ENCODE results near the gene NXF1.
A peak's percentile ranks its signal among the peaks of the same experiment; 100 is the strongest.

NXF1 gene

GRCh38 chr11:62794201-62794775, 11.0 kb downstream of the NXF1 start:
- no peak for DNase-seq (ENCODE audit: low read depth, low spot score)
- TF ChIP-seq, protein P1, sequence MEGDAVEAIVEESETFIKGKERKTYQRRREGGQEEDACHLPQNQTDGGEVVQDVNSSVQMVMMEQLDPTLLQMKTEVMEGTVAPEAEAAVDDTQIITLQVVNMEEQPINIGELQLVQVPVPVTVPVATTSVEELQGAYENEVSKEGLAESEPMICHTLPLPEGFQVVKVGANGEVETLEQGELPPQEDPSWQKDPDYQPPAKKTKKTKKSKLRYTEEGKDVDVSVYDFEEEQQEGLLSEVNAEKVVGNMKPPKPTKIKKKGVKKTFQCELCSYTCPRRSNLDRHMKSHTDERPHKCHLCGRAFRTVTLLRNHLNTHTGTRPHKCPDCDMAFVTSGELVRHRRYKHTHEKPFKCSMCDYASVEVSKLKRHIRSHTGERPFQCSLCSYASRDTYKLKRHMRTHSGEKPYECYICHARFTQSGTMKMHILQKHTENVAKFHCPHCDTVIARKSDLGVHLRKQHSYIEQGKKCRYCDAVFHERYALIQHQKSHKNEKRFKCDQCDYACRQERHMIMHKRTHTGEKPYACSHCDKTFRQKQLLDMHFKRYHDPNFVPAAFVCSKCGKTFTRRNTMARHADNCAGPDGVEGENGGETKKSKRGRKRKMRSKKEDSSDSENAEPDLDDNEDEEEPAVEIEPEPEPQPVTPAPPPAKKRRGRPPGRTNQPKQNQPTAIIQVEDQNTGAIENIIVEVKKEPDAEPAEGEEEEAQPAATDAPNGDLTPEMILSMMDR (IDR thresholded peaks at IDR 0.05; ENCODE audit: low read depth, low read length) = no peak
- no peak overlapping the region for H3K4me3 ChIP-seq (ENCODE audit: low read depth, low read length)
- in situ Hi-C loops (cut with HindIII; ENCODE audit: low sequenced_read_pairs) = no loop called here

GRCh38 chr11:62792202-62792575, 13.1 kb downstream of the NXF1 start:
- no peak overlapping the region for H3K4me3 ChIP-seq (ENCODE audit: low read depth, low read length)
- in situ Hi-C loops (cut with HindIII; ENCODE audit: low sequenced_read_pairs) = no loop called here
- no peak for DNase-seq (ENCODE audit: low read depth, low spot score)
- TF ChIP-seq, protein P1 (IDR thresholded peaks at IDR 0.05; ENCODE audit: low read depth, low read length) = no peak

DNA sequence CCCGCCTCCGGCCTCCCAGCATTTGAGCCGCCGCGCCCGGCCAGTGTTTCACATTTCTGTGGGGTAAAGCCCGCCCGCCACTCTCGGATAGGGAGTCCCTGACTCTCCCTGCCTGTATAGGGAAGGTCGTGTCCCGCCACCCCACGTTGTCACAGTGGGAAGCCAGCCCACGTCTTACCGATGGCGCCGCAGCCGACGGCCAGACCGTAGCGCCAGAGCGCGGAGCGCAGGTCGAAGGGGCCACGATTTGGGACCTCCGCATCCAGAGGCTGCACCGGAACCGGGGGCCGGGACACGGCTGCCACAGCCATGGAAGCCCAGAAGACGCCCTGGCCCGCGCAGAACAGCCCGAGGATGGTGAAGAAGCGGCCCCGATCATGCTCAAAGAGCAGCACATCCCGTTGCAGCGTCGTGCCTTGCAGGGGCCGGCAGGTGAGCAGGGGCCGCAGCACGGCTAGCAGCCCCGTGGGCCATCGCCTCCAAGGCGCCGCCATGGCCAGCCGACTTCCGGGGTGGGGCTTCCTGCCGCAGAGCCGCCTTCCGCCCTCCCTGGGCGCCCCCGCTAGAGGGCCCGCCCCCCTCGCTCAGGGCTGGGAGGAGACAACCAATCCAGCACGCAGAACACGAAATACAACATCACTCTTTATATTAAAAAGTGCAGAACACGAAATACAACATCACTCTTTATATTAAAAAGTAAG, 13.6 kb downstream of the NXF1 start, which contains the start of gene TMEM223:
Gene TMEM223 (minus strand): TSS at position 506 of the 701 bp plus-strand sequence. CDS start 12 bp downstream, at position 494.
- DNase-seq (ENCODE audit: low read depth, low spot score) = peak; percentile 82
- peak within 1 kb of the TSS; percentile 93 for H3K4me3 ChIP-seq (ENCODE audit: low read depth, low read length)
- in situ Hi-C loops (cut with HindIII; ENCODE audit: low sequenced_read_pairs) = no loop called here
- TF ChIP-seq, protein P1 (IDR thresholded peaks at IDR 0.05; ENCODE audit: low read depth, low read length) = no peak

GRCh38 chr11:62789576-62789975, 15.7 kb downstream of the NXF1 start:
- no peak for DNase-seq (ENCODE audit: low read depth, low spot score)
- H3K4me3 ChIP-seq (ENCODE audit: low read depth, low read length) = no peak overlapping the region
- TF ChIP-seq, protein P1 (IDR thresholded peaks at IDR 0.05; ENCODE audit: low read depth, low read length) = no peak
- in situ Hi-C loops (cut with HindIII; ENCODE audit: low sequenced_read_pairs) = no loop called here

DNA sequence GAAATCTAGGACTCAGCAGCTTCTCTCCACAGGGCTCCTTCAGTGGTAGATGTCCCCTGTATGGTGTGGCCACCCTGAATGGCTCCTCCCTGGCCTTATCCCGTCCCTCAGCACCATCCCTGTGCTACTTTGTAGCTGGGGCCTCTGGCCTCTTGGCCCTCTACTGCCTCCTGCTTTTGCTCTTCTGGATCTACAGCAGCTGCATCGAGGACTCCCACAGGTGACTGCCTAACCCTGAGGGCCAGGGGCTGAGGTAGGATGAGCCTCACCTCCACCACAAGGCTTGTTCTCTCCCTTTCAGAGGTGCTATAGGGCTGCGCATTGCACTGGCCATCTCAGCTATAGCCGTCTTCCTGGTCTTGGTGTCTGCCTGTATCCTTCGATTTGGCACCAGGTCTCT, 16.2 kb downstream of the NXF1 start:
- DNase-seq (ENCODE audit: low read depth, low spot score) = no peak
- in situ Hi-C loops (cut with HindIII; ENCODE audit: low sequenced_read_pairs) = no loop called here
- H3K4me3 ChIP-seq (ENCODE audit: low read depth, low read length) = no peak overlapping the region
- TF ChIP-seq, protein P1 (IDR thresholded peaks at IDR 0.05; ENCODE audit: low read depth, low read length) = no peak

GRCh38 chr11:62787005-62787759, 18.1 kb downstream of the NXF1 start, which contains the start of gene TMEM179B:
TMEM179B (plus strand) TSS chr11:62787402; CDS start chr11:62787432, 30 bp downstream.
- peak; percentile 98 for DNase-seq (ENCODE audit: low read depth, low spot score)
- H3K4me3 ChIP-seq (ENCODE audit: low read depth, low read length) = peak within 1 kb of the TSS; percentile 94
- in situ Hi-C loops (cut with HindIII; ENCODE audit: low sequenced_read_pairs) = no loop called here
- TF ChIP-seq, protein P1 (IDR thresholded peaks at IDR 0.05; ENCODE audit: low read depth, low read length) = peak; percentile 76

All from astrocyte of the spinal cord (primary cell).